Spleen (tissue), 7 donors: ENCODE data around the gene PAPPA2.

Source experiments
- POLR2AphosphoS5 ChIP-seq, 3 donors: sonication (generic); formaldehyde crosslinking; IDR thresholded peaks; one replicate each; pipeline ENCODE4 v1.5.1; 2017; ENCODE audit warnings: antibody characterized with exemption in 3 of 3
- TF ChIP-seq, protein P1 (sequence below), 11 experiments: fragments of 200-600 bp in 7 of 11; fragments of 450-650 bp in 4 of 11; sonication (generic) in 4 of 11; IDR thresholded peaks in 8 of 11; conservative IDR thresholded peaks in 3 of 11; 1 replicate in 7 of 11; 2 replicates in 4 of 11; pipeline versions ENCODE4 v1.4.0 to v1.8.0; 2016 to 2021; ENCODE audit warnings: antibody characterized with exemption in 11 of 11, inconsistent platforms in 4 of 11, mild to moderate bottlenecking in 1 of 11
- donor health status: DM: no; HTN: no; CAD: no; lungs with moderate emphysema.
- donor health status: DM: no; HTN: no; CAD: no.
- donor health status: DM: no; HTN: no; CAD: no.

DNA sequence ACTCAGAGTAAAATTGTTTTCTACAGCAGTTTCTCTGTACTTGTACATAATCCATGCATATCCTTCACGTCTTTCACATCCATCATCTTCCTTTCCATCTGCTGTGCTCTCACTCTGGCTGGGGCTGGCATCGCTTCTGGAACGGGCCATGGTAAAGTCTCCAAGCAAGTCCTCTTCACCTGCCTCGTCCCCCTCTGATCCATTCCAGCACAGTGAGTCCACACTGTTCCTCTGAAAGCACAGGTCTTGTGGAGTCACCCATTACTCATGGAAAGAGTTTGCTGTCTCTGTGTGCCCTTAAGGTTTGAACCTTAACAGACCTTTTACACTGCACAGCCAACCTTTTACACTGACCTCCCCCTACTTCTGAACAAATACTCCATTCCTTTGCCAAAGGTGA is 387.9 kb downstream of the PAPPA2 start:
- TF ChIP-seq, protein P1, sequence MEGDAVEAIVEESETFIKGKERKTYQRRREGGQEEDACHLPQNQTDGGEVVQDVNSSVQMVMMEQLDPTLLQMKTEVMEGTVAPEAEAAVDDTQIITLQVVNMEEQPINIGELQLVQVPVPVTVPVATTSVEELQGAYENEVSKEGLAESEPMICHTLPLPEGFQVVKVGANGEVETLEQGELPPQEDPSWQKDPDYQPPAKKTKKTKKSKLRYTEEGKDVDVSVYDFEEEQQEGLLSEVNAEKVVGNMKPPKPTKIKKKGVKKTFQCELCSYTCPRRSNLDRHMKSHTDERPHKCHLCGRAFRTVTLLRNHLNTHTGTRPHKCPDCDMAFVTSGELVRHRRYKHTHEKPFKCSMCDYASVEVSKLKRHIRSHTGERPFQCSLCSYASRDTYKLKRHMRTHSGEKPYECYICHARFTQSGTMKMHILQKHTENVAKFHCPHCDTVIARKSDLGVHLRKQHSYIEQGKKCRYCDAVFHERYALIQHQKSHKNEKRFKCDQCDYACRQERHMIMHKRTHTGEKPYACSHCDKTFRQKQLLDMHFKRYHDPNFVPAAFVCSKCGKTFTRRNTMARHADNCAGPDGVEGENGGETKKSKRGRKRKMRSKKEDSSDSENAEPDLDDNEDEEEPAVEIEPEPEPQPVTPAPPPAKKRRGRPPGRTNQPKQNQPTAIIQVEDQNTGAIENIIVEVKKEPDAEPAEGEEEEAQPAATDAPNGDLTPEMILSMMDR (IDR thresholded peaks at IDR 0.05 in 8 of 11, conservative IDR thresholded peaks at IDR 0.05 in 3 of 11) = no peak
- TF ChIP-seq POLR2AphosphoS5 (IDR thresholded peaks at IDR 0.05) = no peak
